CD14-positive monocyte (primary cell): Measurements from ENCODE around the gene ARMC8. TPM values are rescaled to one million over a fixed set of nuclear protein-coding genes. Genes with fewer than 3 reads are reported as not detected.
A peak's percentile ranks its signal among the peaks of the same experiment; 100 is the strongest.

Experiments
- DNase-seq, 3 donors: peaks; one replicate each; pipeline ENCODE4 v3.0.0-alpha.2; 2011 to 2022
- H2AFZ ChIP-seq: 2 replicates; pipeline ENCODE4 v1.6.0; 2012; ENCODE audit warnings: mild to moderate bottlenecking, low read depth, low read length, inconsistent platforms; ENCODE audit not compliant: insufficient read depth, poor library complexity, severe bottlenecking
- H3K27ac ChIP-seq, 2 donors: 1 replicate in 1 of 2; 2 replicates in 1 of 2; pipeline ENCODE4 v1.5.1; 2012 to 2013; ENCODE audit warnings: low read length in 2 of 2, control low read depth in 1 of 2, inconsistent platforms in 1 of 2, low read depth in 1 of 2, mild to moderate bottlenecking in 1 of 2
- H3K27me3 ChIP-seq, 2 donors: one replicate each; pipeline versions ENCODE4 v1.6.0 to v1.6.1; 2011 to 2013; ENCODE audit warnings: low read length in 2 of 2; ENCODE audit not compliant: control insufficient read depth in 2 of 2, insufficient read depth in 2 of 2
- H3K36me3 ChIP-seq, 2 donors: replicated peaks in 1 of 2; 1 replicate in 1 of 2; 2 replicates in 1 of 2; pipeline versions ENCODE4 v1.5.1 to v1.6.1; 2012 to 2013; ENCODE audit warnings: low read length in 2 of 2, control low read depth in 1 of 2, inconsistent platforms in 1 of 2, mild to moderate bottlenecking in 1 of 2; ENCODE audit not compliant: insufficient read depth in 2 of 2, control insufficient read depth in 1 of 2
- H3K4me1 ChIP-seq, 2 donors: 1 replicate in 1 of 2; 2 replicates in 1 of 2; pipeline versions ENCODE4 v1.5.1 to v1.6.1; 2012 to 2013; ENCODE audit warnings: low read length in 2 of 2, control low read depth in 1 of 2, inconsistent platforms in 1 of 2, mild to moderate bottlenecking in 1 of 2, moderate library complexity in 1 of 2; ENCODE audit not compliant: insufficient read depth in 2 of 2, control insufficient read depth in 1 of 2
- H3K4me2 ChIP-seq: replicated peaks from 2 replicates; pipeline ENCODE3; 2012; ENCODE audit warnings: low read length, moderate library complexity, mild to moderate bottlenecking; ENCODE audit not compliant: poor library complexity, severe bottlenecking; ENCODE audit errors: extremely low read depth
- H3K4me3 ChIP-seq, 3 experiments: fragments of 200-600 bp in 1 of 3; sonication (generic) in 1 of 3; replicated peaks in 1 of 3; 1 replicate in 2 of 3; 2 replicates in 1 of 3; pipeline ENCODE4 v1.5.1; 2011 to 2013; ENCODE audit warnings: low read length in 3 of 3, mild to moderate bottlenecking in 3 of 3, control low read depth in 2 of 3, low read depth in 2 of 3, inconsistent platforms in 1 of 3, moderate library complexity in 1 of 3
- H3K79me2 ChIP-seq: 2 replicates; pipeline ENCODE4 v1.6.0; 2012; ENCODE audit warnings: mild to moderate bottlenecking, control low read depth, inconsistent platforms, low read length, moderate library complexity; ENCODE audit not compliant: insufficient read depth
- H3K9ac ChIP-seq: 2 replicates; pipeline ENCODE4 v1.6.0; 2017; ENCODE audit warnings: low read length, mild to moderate bottlenecking; ENCODE audit not compliant: insufficient read depth, poor library complexity, severe bottlenecking
- H3K9me3 ChIP-seq, 2 donors: replicated peaks in 1 of 2; 1 replicate in 1 of 2; 2 replicates in 1 of 2; pipeline versions ENCODE4 v1.5.1 to v1.6.1; 2012 to 2013; ENCODE audit warnings: low read length in 2 of 2, control low read depth in 1 of 2; ENCODE audit not compliant: control insufficient read depth in 1 of 2, insufficient read depth in 1 of 2
- H4K20me1 ChIP-seq: 2 replicates; pipeline ENCODE4 v1.6.0; 2012; ENCODE audit warnings: mild to moderate bottlenecking, low read length, control low read depth, moderate library complexity; ENCODE audit not compliant: insufficient read depth
- H3K27ac Mint-ChIP-seq, 7 donors: one replicate each; pipeline ENCODE4 v1.8.0; 2020; ENCODE audit warnings: mild to moderate bottlenecking in 7 of 7, mixed read lengths in 7 of 7, moderate library complexity in 6 of 7, inconsistent platforms in 2 of 7
- H3K27me3 Mint-ChIP-seq, 3 donors: one replicate each; pipeline ENCODE4 v1.8.0; 2021 to 2022; ENCODE audit warnings: low read depth in 3 of 3, mild to moderate bottlenecking in 3 of 3, mixed read lengths in 3 of 3, moderate library complexity in 3 of 3, inconsistent platforms in 1 of 3
- H3K36me3 Mint-ChIP-seq, 2 donors: one replicate each; pipeline ENCODE4 v1.8.0; 2020; ENCODE audit warnings: mixed read lengths in 2 of 2, inconsistent platforms in 1 of 2, mild to moderate bottlenecking in 1 of 2
- H3K4me1 Mint-ChIP-seq: one replicate; pipeline ENCODE4 v1.8.0; 2020; ENCODE audit warnings: mild to moderate bottlenecking, mixed read lengths
- H3K4me3 Mint-ChIP-seq, 2 donors: one replicate each; pipeline ENCODE4 v1.8.0; 2020; ENCODE audit warnings: mild to moderate bottlenecking in 2 of 2, mixed read lengths in 2 of 2, moderate library complexity in 1 of 2
- H3K9me3 Mint-ChIP-seq, 7 donors: one replicate each; pipeline ENCODE4 v1.8.0; 2020 to 2022; ENCODE audit warnings: mixed read lengths in 7 of 7, mild to moderate bottlenecking in 6 of 7, moderate library complexity in 6 of 7, inconsistent platforms in 2 of 7
- CTCF ChIP-seq: fragments of 200-600 bp; IDR thresholded peaks from one replicate; pipeline ENCODE4 v1.8.0; 2022; ENCODE audit warnings: antibody characterized with exemption, mild to moderate bottlenecking
- WGBS: methylation state at CpG from one replicate; pipeline ENCODE4 v1.1.5; 2013; ENCODE audit warnings: missing lambda C conversion rate; ENCODE audit not compliant: insufficient coverage; 5-methylcytosine and 5-hydroxymethylcytosine counted together
- intact Hi-C, 2 donors: fragments of 100-400 bp; cut with micrococcal nuclease; formaldehyde crosslinking; loops; one replicate each; pipeline versions ENCODE4 v1.15.0 to v1.15.1; 2023
- polyA plus RNA-seq, 3 donors: library from polyadenylated mRNA; depleted of rRNA in 1 of 3; unstranded in 2 of 3; stranded (reverse) in 1 of 3; fragments of 300-500 nt in 2 of 3; fragments of >200 nt in 1 of 3; fragmentation: Illumina TruSeq in 2 of 3; gene quantifications; 1 replicate in 2 of 3; 2 replicates in 1 of 3; pipeline ENCODE4 v1.2.3, GENCODE V29; 2012 to 2021

Gene ARMC8
- polyA plus RNA-seq, 3 donors: 34.3 to 43.9 (median 42.0) TPM

- Histone ChIP-seq H3K27ac (no peak overlapping the region), H3K4me2 (no peak overlapping the region), H2AFZ (no peak overlapping the region), H3K9ac (no peak overlapping the region), H3K36me3 (peaks cover 47 to 75% of the 10 kb centered on the region in 2 donors), H3K79me2 (no peaks in the 10 kb centered on the region), H3K27me3 (no peaks in the 10 kb centered on the region), H3K4me3 (no peak overlapping the region), H3K4me1 (no peaks in the 10 kb centered on the region), H3K9me3 (no peaks in the 10 kb centered on the region), H4K20me1 (no peaks in the 10 kb centered on the region)
- no CpG with 5 or more reads among the region's 1 CpG for WGBS
- H3K27ac Mint-ChIP-seq: no peak overlapping the region
- no peak for TF ChIP-seq CTCF
- H3K27me3 Mint-ChIP-seq: peaks cover 0 to 4% (median 0%) of the 10 kb centered on the region in 3 donors
- H3K4me1 Mint-ChIP-seq: no peaks in the 10 kb centered on the region
- H3K9me3 Mint-ChIP-seq: peaks cover 0 to 2% (median 0%) of the 10 kb centered on the region in 7 donors
- intact Hi-C loops: no loop called here
- no peak for DNase-seq
- H3K36me3 Mint-ChIP-seq: peaks cover 57 to 64% of the 10 kb centered on the region in 2 donors
- no peak overlapping the region for H3K4me3 Mint-ChIP-seq
Observed at GRCh38 chr3:138296639-138297038, 109.5 kb downstream of the ARMC8 start.

- Mint-ChIP-seq H3K27me3 (peaks cover 0 to 4% (median 0%) of the 10 kb centered on the region in 3 donors), H3K36me3 (peaks cover 53 to 59% of the 10 kb centered on the region in 2 donors), H3K27ac (peak overlapping the region in 1 of 7 donors; percentile 4), H3K4me3 (no peak overlapping the region), H3K9me3 (peaks cover 0 to 2% (median 0%) of the 10 kb centered on the region in 7 donors), H3K4me1 (no peaks in the 10 kb centered on the region)
- Histone ChIP-seq H3K27ac (no peak overlapping the region), H3K4me3 (no peak overlapping the region), H4K20me1 (no peaks in the 10 kb centered on the region), H3K79me2 (no peaks in the 10 kb centered on the region), H3K9ac (no peak overlapping the region), H3K4me1 (no peaks in the 10 kb centered on the region), H3K36me3 (peaks cover 47 to 70% of the 10 kb centered on the region in 2 donors), H3K9me3 (no peaks in the 10 kb centered on the region), H3K27me3 (no peaks in the 10 kb centered on the region), H2AFZ (no peak overlapping the region), H3K4me2 (no peak overlapping the region)
- DNase-seq: no peak
- TF ChIP-seq CTCF: no peak
- intact Hi-C loops: no loop called here
- 100% methylated on average over 1 of the region's 5 CpGs for WGBS
Observed at GRCh38 chr3:138297059-138297607, 110.0 kb downstream of the ARMC8 start.
